SK-N-SH (cell line): ENCODE measurements around the gene GRB10. TPM values are rescaled to one million over a fixed set of nuclear protein-coding genes. Genes with fewer than 3 reads are reported as not detected.

Experiments
- CTCF ChIA-PET: fragments of 300-600, 350-600 bp; formaldehyde crosslinking; extraction: SDS; loops from one replicate; lab custom pipeline; 2021; lab: Yijun Ruan, JAX
- POLR2A ChIA-PET: fragments of 350-600 bp; sonication (Branson Sonifier 250); formaldehyde crosslinking; extraction: SDS; loops from one replicate; lab custom pipeline; 2020; ENCODE audit warnings: antibody characterized with exemption, inconsistent platforms; lab: Yijun Ruan, JAX
- DNase-seq: peaks from one replicate; pipeline ENCODE4 v3.0.0; 2012
- H2AFZ ChIP-seq: fragments of 200-600 bp; sonication (generic); 2 replicates; pipeline ENCODE4 v1.8.1; 2016; ENCODE audit warnings: antibody characterized with exemption, mild to moderate bottlenecking, low read depth
- H3F3A ChIP-seq: fragments of 200-600 bp; sonication (generic); replicated peaks from 2 replicates; pipeline ENCODE3; 2016; ENCODE audit warnings: antibody characterized with exemption, mild to moderate bottlenecking; ENCODE audit not compliant: insufficient read depth
- H3K27ac ChIP-seq, 2 experiments: fragments of 200-500 bp in 1 of 2; fragments of 200-600 bp in 1 of 2; sonication (Bioruptor generic) in 1 of 2; sonication (generic), shearing (Covaris generic) in 1 of 2; 2 replicates each; pipeline versions ENCODE4 v1.5.1 to v1.6.1; 2014 to 2016; ENCODE audit warnings: low read depth in 2 of 2, inconsistent platforms in 1 of 2, low read length in 1 of 2, mild to moderate bottlenecking in 1 of 2, mixed read lengths in 1 of 2
- H3K27me3 ChIP-seq: fragments of 200-600 bp; sonication (generic), shearing (Covaris generic); 2 replicates; pipeline ENCODE4 v1.6.1; 2016; ENCODE audit warnings: mixed run types; ENCODE audit not compliant: insufficient read depth
- H3K36me3 ChIP-seq, 2 experiments: fragments of 200-500 bp in 1 of 2; fragments of 200-600 bp in 1 of 2; sonication (Bioruptor generic) in 1 of 2; sonication (generic) in 1 of 2; replicated peaks in 1 of 2; 2 replicates each; pipeline versions ENCODE3 to v1.5.1; 2014 to 2016; ENCODE audit warnings: low read length in 1 of 2, mild to moderate bottlenecking in 1 of 2; ENCODE audit not compliant: insufficient read depth in 2 of 2, control insufficient read depth in 1 of 2
- H3K4me1 ChIP-seq, 2 experiments: fragments of 200-500 bp in 1 of 2; fragments of 200-600 bp in 1 of 2; sonication (Bioruptor generic) in 1 of 2; sonication (generic), shearing (Covaris generic) in 1 of 2; 2 replicates each; pipeline versions ENCODE4 v1.5.1 to v1.6.1; 2014 to 2016; ENCODE audit warnings: low read depth in 1 of 2, low read length in 1 of 2, mixed run types in 1 of 2; ENCODE audit not compliant: insufficient read depth in 2 of 2, control insufficient read depth in 1 of 2
- H3K4me2 ChIP-seq: fragments of 200-600 bp; sonication (generic), shearing (Covaris generic); 2 replicates; pipeline ENCODE4 v1.6.1; 2017; ENCODE audit warnings: mixed run types
- H3K4me3 ChIP-seq, 2 experiments: fragments of 200-500 bp in 1 of 2; fragments of 200-600 bp in 1 of 2; sonication (Bioruptor generic) in 1 of 2; sonication (generic), shearing (Covaris generic) in 1 of 2; 2 replicates each; pipeline versions ENCODE4 v1.5.1 to v1.8.1; 2014 to 2016; ENCODE audit warnings: low read depth in 2 of 2, inconsistent platforms in 1 of 2, low read length in 1 of 2, mild to moderate bottlenecking in 1 of 2, mixed read lengths in 1 of 2, moderate library complexity in 1 of 2
- H3K79me2 ChIP-seq: fragments of 200-600 bp; sonication (generic); 2 replicates; pipeline ENCODE4 v1.8.1; 2017; ENCODE audit warnings: mild to moderate bottlenecking; ENCODE audit not compliant: insufficient read depth
- H3K9ac ChIP-seq: fragments of 200-600 bp; sonication (generic); 2 replicates; pipeline ENCODE4 v1.6.1; 2017; ENCODE audit warnings: mixed run types
- H3K9me2 ChIP-seq: fragments of 200-600 bp; sonication (generic); 2 replicates; pipeline ENCODE4 v1.6.1; 2017; ENCODE audit warnings: mixed run types
- H3K9me3 ChIP-seq: fragments of 200-600 bp; sonication (generic); 2 replicates; pipeline ENCODE4 v1.6.1; 2017; ENCODE audit warnings: mixed run types, mild to moderate bottlenecking, moderate library complexity
- H4K20me1 ChIP-seq: fragments of 200-600 bp; sonication (generic); 2 replicates; pipeline ENCODE4 v1.6.1; 2017; ENCODE audit warnings: mild to moderate bottlenecking, mixed run types; ENCODE audit not compliant: insufficient read depth
- CHD2 ChIP-seq: fragments of 150-350 bp; IDR thresholded peaks from 2 replicates; pipeline ENCODE4 v1.6.1; 2018; ENCODE audit warnings: low read length; ENCODE audit not compliant: partially characterized antibody
- FOSL2 ChIP-seq: IDR thresholded peaks from 2 replicates; pipeline ENCODE4 v1.4.0; 2012; ENCODE audit warnings: low read depth, mild to moderate bottlenecking, moderate library complexity, borderline replicate concordance
- JUND ChIP-seq: IDR thresholded peaks from 2 replicates; pipeline ENCODE4 v1.4.0; 2012
- MXI1 ChIP-seq: IDR thresholded peaks from 2 replicates; pipeline ENCODE4 v1.6.1; 2012; ENCODE audit warnings: mild to moderate bottlenecking, low read depth, low read length, improper control_type of control experiment
- NRF1 ChIP-seq: IDR thresholded peaks from 2 replicates; pipeline ENCODE4 v1.6.1; 2012; ENCODE audit warnings: low read depth, mild to moderate bottlenecking, low read length
- RAD21 ChIP-seq: IDR thresholded peaks from 2 replicates; pipeline ENCODE4 v1.6.1; 2012; ENCODE audit warnings: mild to moderate bottlenecking, low read length
- RCOR1 ChIP-seq: fragments of 150-350 bp; IDR thresholded peaks from 2 replicates; pipeline ENCODE4 v1.6.1; 2017; ENCODE audit warnings: antibody characterized with exemption, low read length
- RFX5 ChIP-seq: IDR thresholded peaks from 2 replicates; pipeline ENCODE4 v1.6.1; 2012; ENCODE audit warnings: mild to moderate bottlenecking, improper control_type of control experiment, low read length
- SIN3A ChIP-seq: IDR thresholded peaks from 2 replicates; pipeline ENCODE4 v1.6.1; 2012; ENCODE audit warnings: low read depth, mild to moderate bottlenecking, low read length, moderate library complexity, borderline replicate concordance
- SMC3 ChIP-seq: IDR thresholded peaks from 2 replicates; pipeline ENCODE4 v1.6.1; 2012; ENCODE audit warnings: low read depth, low read length, improper control_type of control experiment
- TAF1 ChIP-seq: IDR thresholded peaks from 2 replicates; pipeline ENCODE4 v1.6.1; 2012; ENCODE audit warnings: low read depth, mild to moderate bottlenecking, low read length, moderate library complexity, borderline replicate concordance
- YY1 ChIP-seq: IDR thresholded peaks from 2 replicates; pipeline ENCODE4 v1.4.0; 2012; ENCODE audit warnings: low read depth, mild to moderate bottlenecking
- WGBS: methylation state at CpG from one replicate; pipeline ENCODE4 v1.1.6; 2017; ENCODE audit warnings: low lambda C conversion rate; 5-methylcytosine and 5-hydroxymethylcytosine counted together
- polyA plus RNA-seq, 3 experiments: library from polyadenylated mRNA; depleted of rRNA; stranded (reverse); fragments of >200 nt; gene quantifications; 2 replicates each; pipeline ENCODE4 v1.2.3, GENCODE V29; 2012
- TF ChIP-seq, protein P1 (sequence below): IDR thresholded peaks from 2 replicates; pipeline ENCODE4 v1.4.0; 2012; ENCODE audit warnings: low read depth
- TF ChIP-seq, protein P2 (sequence below): IDR thresholded peaks from 2 replicates; pipeline ENCODE4; 2012
- TF ChIP-seq, protein P3 (sequence below): fragments of 150-350 bp; IDR thresholded peaks from 2 replicates; pipeline ENCODE4 v1.6.1; 2016; ENCODE audit warnings: mild to moderate bottlenecking, low read depth, low read length
- TF ChIP-seq, protein P4 (sequence below): fragments of 150-350 bp; IDR thresholded peaks from 2 replicates; pipeline ENCODE4 v1.6.1; 2017; ENCODE audit warnings: antibody characterized with exemption, low read length, low read depth, borderline replicate concordance
- TF ChIP-seq, protein P5 (sequence below): fragments of 200-600 bp; sonication (generic); IDR thresholded peaks from 2 replicates; pipeline ENCODE4 v1.6.1; 2017; ENCODE audit warnings: antibody characterized with exemption, mild to moderate bottlenecking, moderate library complexity

GRB10 gene
- polyA plus RNA-seq, 1 of the 3 experiments (the other 2 are of a cell fraction), result 5.1 TPM

DNA sequence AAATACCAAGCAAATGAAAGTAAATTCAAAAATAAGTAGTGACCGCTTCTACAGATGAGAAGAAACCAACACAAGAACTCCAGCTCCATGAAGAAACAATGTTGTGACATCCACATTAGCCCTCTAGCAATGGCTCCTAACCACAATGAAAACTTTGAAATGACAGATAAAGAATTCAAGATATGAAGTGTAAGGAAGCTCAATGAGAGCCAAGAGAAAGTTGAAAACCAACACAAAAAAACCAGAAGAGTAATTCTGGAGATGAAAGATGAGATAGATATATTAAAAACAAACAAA lies 149.3 kb downstream of the GRB10 start (continued):
- no peak for TF ChIP-seq SIN3A
- TF ChIP-seq, protein P1, sequence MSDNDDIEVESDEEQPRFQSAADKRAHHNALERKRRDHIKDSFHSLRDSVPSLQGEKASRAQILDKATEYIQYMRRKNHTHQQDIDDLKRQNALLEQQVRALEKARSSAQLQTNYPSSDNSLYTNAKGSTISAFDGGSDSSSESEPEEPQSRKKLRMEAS, result no peak
- TF ChIP-seq RAD21, result no peak

DNA sequence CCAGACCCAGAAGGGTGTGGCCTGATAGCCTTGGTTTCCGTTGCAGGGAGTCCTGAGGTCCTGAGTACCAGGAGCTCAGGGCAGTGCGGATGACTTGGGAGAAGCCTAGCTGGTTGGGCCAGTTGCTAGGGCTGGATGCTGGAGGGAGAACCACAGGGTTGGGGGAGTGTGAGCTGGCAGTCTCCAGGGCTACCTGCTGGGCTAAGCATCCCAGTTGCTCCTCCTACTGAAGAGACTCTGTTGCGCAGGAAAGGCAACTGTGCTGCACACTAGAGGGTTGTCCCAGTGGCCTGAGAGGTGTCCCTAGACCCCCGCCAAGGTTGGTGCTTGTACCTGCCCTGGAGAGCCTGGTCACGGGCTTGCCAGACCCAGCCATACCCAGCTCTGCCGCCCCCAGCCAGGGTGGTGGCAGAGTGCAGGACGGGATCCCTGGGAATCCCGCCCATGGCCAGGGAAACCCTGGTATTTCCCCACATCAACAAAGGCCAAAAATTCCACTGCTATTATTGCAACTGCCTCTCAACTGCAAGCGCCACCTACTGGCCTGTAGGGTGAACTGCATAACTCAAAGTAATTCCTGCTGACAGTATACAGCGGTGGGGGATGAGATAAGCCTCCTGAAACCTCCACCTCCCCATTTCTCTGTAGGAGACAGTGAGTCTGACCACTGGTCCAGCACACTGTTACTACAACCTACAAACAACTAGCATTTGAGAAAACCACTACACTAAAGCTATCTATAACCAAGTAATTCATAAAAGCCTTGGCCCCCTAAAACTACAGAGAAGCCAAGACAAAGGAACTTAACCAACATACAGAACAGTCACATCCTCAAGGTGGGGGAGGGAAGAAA lies 149.9 kb downstream of the GRB10 start:
- no peak overlapping the region; a peak in 1 of 4 replicates for H3K4me3 ChIP-seq
- H3K27ac ChIP-seq, result no peak overlapping the region; a peak in 1 of 4 replicates
- peak; percentile 74 for DNase-seq
- H3K9ac ChIP-seq, result no peak overlapping the region
- H3K36me3 ChIP-seq, result peaks cover 0 to 6% of the 10 kb centered on the region in 2 experiments
- ChIA-PET CTCF (interaction anchor here (0.5 to 7.8 kb wide), 53 partner anchors 9 to 487 kb away, joined by 3 to 87 read pairs (median 4); partner anchors contain the start of gene DDC), POLR2A (interaction anchor here (0.6 kb wide), 1 partner anchor 170 kb away, joined by 4 read pairs; no protein-coding TSS in a partner anchor)
- H3K9me3 ChIP-seq, result peaks cover 5% of the 10 kb centered on the region; the same call in 1 of the 2 replicates
- TF ChIP-seq FOSL2, result no peak
- TF ChIP-seq YY1, result no peak
- no peak for TF ChIP-seq MXI1
- TF ChIP-seq RAD21, result peak; percentile 78
- 0 out of 2 replicates have a peak, but pooled peaks have one; percentile 35 for TF ChIP-seq RCOR1
- TF ChIP-seq TAF1, result no peak
- TF ChIP-seq, protein P2, sequence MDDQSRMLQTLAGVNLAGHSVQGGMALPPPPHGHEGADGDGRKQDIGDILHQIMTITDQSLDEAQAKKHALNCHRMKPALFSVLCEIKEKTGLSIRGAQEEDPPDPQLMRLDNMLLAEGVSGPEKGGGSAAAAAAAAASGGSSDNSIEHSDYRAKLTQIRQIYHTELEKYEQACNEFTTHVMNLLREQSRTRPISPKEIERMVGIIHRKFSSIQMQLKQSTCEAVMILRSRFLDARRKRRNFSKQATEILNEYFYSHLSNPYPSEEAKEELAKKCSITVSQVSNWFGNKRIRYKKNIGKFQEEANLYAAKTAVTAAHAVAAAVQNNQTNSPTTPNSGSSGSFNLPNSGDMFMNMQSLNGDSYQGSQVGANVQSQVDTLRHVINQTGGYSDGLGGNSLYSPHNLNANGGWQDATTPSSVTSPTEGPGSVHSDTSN, result 0 out of 2 replicates have a peak, but pooled peaks have one; percentile 23
- no peak for TF ChIP-seq JUND
- TF ChIP-seq RFX5, result no peak
- no peak for TF ChIP-seq NRF1
- TF ChIP-seq, protein P3, sequence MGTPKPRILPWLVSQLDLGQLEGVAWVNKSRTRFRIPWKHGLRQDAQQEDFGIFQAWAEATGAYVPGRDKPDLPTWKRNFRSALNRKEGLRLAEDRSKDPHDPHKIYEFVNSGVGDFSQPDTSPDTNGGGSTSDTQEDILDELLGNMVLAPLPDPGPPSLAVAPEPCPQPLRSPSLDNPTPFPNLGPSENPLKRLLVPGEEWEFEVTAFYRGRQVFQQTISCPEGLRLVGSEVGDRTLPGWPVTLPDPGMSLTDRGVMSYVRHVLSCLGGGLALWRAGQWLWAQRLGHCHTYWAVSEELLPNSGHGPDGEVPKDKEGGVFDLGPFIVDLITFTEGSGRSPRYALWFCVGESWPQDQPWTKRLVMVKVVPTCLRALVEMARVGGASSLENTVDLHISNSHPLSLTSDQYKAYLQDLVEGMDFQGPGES, result no peak
- no peak for TF ChIP-seq SIN3A
- peak; percentile 78 for TF ChIP-seq SMC3
- TF ChIP-seq, protein P4, sequence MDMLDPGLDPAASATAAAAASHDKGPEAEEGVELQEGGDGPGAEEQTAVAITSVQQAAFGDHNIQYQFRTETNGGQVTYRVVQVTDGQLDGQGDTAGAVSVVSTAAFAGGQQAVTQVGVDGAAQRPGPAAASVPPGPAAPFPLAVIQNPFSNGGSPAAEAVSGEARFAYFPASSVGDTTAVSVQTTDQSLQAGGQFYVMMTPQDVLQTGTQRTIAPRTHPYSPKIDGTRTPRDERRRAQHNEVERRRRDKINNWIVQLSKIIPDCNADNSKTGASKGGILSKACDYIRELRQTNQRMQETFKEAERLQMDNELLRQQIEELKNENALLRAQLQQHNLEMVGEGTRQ, result no peak
- TF ChIP-seq, protein P5, sequence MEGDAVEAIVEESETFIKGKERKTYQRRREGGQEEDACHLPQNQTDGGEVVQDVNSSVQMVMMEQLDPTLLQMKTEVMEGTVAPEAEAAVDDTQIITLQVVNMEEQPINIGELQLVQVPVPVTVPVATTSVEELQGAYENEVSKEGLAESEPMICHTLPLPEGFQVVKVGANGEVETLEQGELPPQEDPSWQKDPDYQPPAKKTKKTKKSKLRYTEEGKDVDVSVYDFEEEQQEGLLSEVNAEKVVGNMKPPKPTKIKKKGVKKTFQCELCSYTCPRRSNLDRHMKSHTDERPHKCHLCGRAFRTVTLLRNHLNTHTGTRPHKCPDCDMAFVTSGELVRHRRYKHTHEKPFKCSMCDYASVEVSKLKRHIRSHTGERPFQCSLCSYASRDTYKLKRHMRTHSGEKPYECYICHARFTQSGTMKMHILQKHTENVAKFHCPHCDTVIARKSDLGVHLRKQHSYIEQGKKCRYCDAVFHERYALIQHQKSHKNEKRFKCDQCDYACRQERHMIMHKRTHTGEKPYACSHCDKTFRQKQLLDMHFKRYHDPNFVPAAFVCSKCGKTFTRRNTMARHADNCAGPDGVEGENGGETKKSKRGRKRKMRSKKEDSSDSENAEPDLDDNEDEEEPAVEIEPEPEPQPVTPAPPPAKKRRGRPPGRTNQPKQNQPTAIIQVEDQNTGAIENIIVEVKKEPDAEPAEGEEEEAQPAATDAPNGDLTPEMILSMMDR, result peak; percentile 98
- peak; percentile 27 for TF ChIP-seq CHD2
- peaks cover 8% of the 10 kb centered on the region for H3F3A ChIP-seq
- H4K20me1 ChIP-seq, result peaks cover 75% of the 10 kb centered on the region
- H3K4me1 ChIP-seq, result peaks cover 0 to 15% of the 10 kb centered on the region in 2 experiments; a peak in 1 of 4 replicates
- no peak overlapping the region for H2AFZ ChIP-seq
- no peak overlapping the region for H3K4me2 ChIP-seq
- no peaks in the 10 kb centered on the region for H3K27me3 ChIP-seq
- WGBS, result 46% methylated on average over 7 of the region's 10 CpGs
- peaks cover 84% of the 10 kb centered on the region for H3K79me2 ChIP-seq
- no peaks in the 10 kb centered on the region for H3K9me2 ChIP-seq
